Non-pigmented ciliary epithelial cell (primary cell): ENCODE results near the gene ZNF681.
"Not testable (repeated sequence)": the region's sequence is repeated elsewhere in the genome, so short reads cannot be mapped to it uniquely, and the experiment has no call there.

Experiments used
- DNase-seq: peaks from one replicate; pipeline ENCODE4 v3.0.0-alpha.2; 2010; ENCODE audit warnings: low read depth

Gene ZNF681

GRCh38 chr19:23692937-23693336 is 65.8 kb downstream of the ZNF681 start:
- not testable (repeated sequence) for DNase-seq
